NCI-H146 treated with DMSO at 0.1 percent for 48 hours (cell line): ENCODE data around the gene ZBTB37.
"Not testable (repeated sequence)": the region's sequence is repeated elsewhere in the genome, so short reads cannot be mapped to it uniquely, and the experiment has no call there.

Experiments used
- DNase-seq: peaks from one replicate; lab custom pipeline; 2025; ENCODE audit not compliant: unreplicated experiment; lab: John Stamatoyannopoulos, UW

Gene ZBTB37

GRCh38 chr1:173900992-173901391 lies 32.8 kb downstream of the ZBTB37 start:
- DNase-seq: no peak

GRCh38 chr1:173903827-173904531 lies 35.8 kb downstream of the ZBTB37 start:
- no peak for DNase-seq

GRCh38 chr1:173913111-173913510 lies 44.9 kb downstream of the ZBTB37 start:
- DNase-seq: no peak

GRCh38 chr1:173914366-173914871 lies 46.2 kb downstream of the ZBTB37 start:
- DNase-seq: no peak

GRCh38 chr1:173915596-173915995 lies 47.4 kb downstream of the ZBTB37 start:
- DNase-seq: no peak

GRCh38 chr1:173916667-173917066 lies 48.5 kb downstream of the ZBTB37 start:
- no peak for DNase-seq

- no peak for DNase-seq
These were observed 49.0 kb downstream of the ZBTB37 start, which contains the start of gene SERPINC1 for GRCh38 chr1:173917149-173917548. SERPINC1 (minus strand) TSS chr1:173917327; CDS start chr1:173917259, 68 bp downstream.

GRCh38 chr1:173917635-173918493 lies 49.7 kb downstream of the ZBTB37 start:
- DNase-seq: no peak

GRCh38 chr1:173920861-173921260 lies 52.7 kb downstream of the ZBTB37 start:
- DNase-seq: no peak

- no peak for DNase-seq
These were observed 57.4 kb downstream of the ZBTB37 start for GRCh38 chr1:173925306-173926242.

- DNase-seq: not testable (repeated sequence)
These were observed 62.4 kb downstream of the ZBTB37 start for GRCh38 chr1:173930541-173930940.

GRCh38 chr1:173934440-173934839 lies 66.3 kb downstream of the ZBTB37 start:
- DNase-seq: no peak

GRCh38 chr1:173937062-173937461 lies 68.9 kb downstream of the ZBTB37 start:
- no peak for DNase-seq

GRCh38 chr1:173946380-173946921 lies 78.3 kb downstream of the ZBTB37 start:
- DNase-seq: no peak

GRCh38 chr1:173948594-173948993 lies 80.4 kb downstream of the ZBTB37 start:
- DNase-seq: no peak
